Fibroblast of lung (primary cell): ENCODE measurements around the gene FSTL5. TPM values are rescaled to one million over a fixed set of nuclear protein-coding genes. Genes with fewer than 3 reads are reported as not detected.

ENCODE experiments used
- DNase-seq, 2 donors: peaks; one replicate each; pipeline versions ENCODE4 v3.0.0 to v3.0.0-alpha.2; 2010; ENCODE audit warnings: low read depth in 2 of 2
- H2AFZ ChIP-seq: 2 replicates; pipeline ENCODE4 v1.5.1; 2012; ENCODE audit warnings: low read length, control low read depth, inconsistent platforms
- H3K27ac ChIP-seq: 2 replicates; pipeline ENCODE4 v1.5.1; 2011; ENCODE audit warnings: low read length, control low read depth; ENCODE audit not compliant: insufficient read depth
- H3K27me3 ChIP-seq: 2 replicates; pipeline ENCODE4 v1.5.1; 2011; ENCODE audit warnings: mild to moderate bottlenecking, low read length; ENCODE audit not compliant: control insufficient read depth, insufficient read depth
- H3K36me3 ChIP-seq: 2 replicates; pipeline ENCODE4 v1.5.1; 2011; ENCODE audit warnings: low read length; ENCODE audit not compliant: control insufficient read depth, insufficient read depth
- H3K4me1 ChIP-seq: 2 replicates; pipeline ENCODE4 v1.5.1; 2011; ENCODE audit warnings: low read length; ENCODE audit not compliant: control insufficient read depth, insufficient read depth; ENCODE audit errors: extremely low read depth
- H3K4me2 ChIP-seq: 2 replicates; pipeline ENCODE4 v1.5.1; 2011; ENCODE audit warnings: low read length, control low read depth; ENCODE audit not compliant: insufficient read depth; ENCODE audit errors: extremely low read depth
- H3K4me3 ChIP-seq, 4 experiments: fragments of 200-600 bp in 1 of 4; sonication (generic) in 1 of 4; replicated peaks in 1 of 4; 2 replicates each; pipeline ENCODE4 v1.5.1; 2011 to 2016; ENCODE audit warnings: low read length in 4 of 4, low read depth in 3 of 4, mild to moderate bottlenecking in 3 of 4, control low read depth in 2 of 4, inconsistent platforms in 1 of 4, mixed read lengths in 1 of 4; ENCODE audit not compliant: insufficient read depth in 1 of 4; ENCODE audit errors: control extremely low read depth in 1 of 4
- H3K79me2 ChIP-seq: 2 replicates; pipeline ENCODE4 v1.5.1; 2012; ENCODE audit warnings: mild to moderate bottlenecking, low read length, inconsistent platforms; ENCODE audit not compliant: control insufficient read depth, insufficient read depth
- H3K9ac ChIP-seq: 2 replicates; pipeline ENCODE4 v1.5.1; 2011; ENCODE audit warnings: mild to moderate bottlenecking, low read length, control low read depth; ENCODE audit not compliant: insufficient read depth
- H3K9me3 ChIP-seq: 2 replicates; pipeline ENCODE4 v1.5.1; 2012; ENCODE audit warnings: low read depth, low read length; ENCODE audit not compliant: control insufficient read depth, insufficient read depth
- H4K20me1 ChIP-seq: 2 replicates; pipeline ENCODE4 v1.5.1; 2011; ENCODE audit warnings: low read length; ENCODE audit not compliant: control insufficient read depth, insufficient read depth; ENCODE audit errors: extremely low read depth
- CTCF ChIP-seq, 2 donors: IDR thresholded peaks in 1 of 2; conservative IDR thresholded peaks in 1 of 2; 1 replicate in 1 of 2; 2 replicates in 1 of 2; pipeline ENCODE4 v1.5.1; 2011 to 2012; ENCODE audit warnings: low read length in 2 of 2, control low read depth in 1 of 2, inconsistent platforms in 1 of 2, low read depth in 1 of 2, mild to moderate bottlenecking in 1 of 2
- EZH2 ChIP-seq: IDR thresholded peaks from 2 replicates; pipeline ENCODE4 v1.5.1; 2012; ENCODE audit warnings: low read length, control low read depth, mild to moderate bottlenecking; ENCODE audit errors: missing control alignments
- polyA plus RNA-seq, 2 donors: library from polyadenylated mRNA; depleted of rRNA in 1 of 2; stranded (reverse) in 1 of 2; unstranded in 1 of 2; fragments of >200 nt; gene quantifications; 2 replicates each; pipeline ENCODE4 v1.2.1, GENCODE V29; 2011 to 2012; ENCODE audit warnings: missing spikeins in 1 of 2
- total RNA-seq: library from RNA; depleted of rRNA; stranded (reverse); fragments of >200 nt; gene quantifications from 2 replicates; pipeline ENCODE4 v1.2.1, GENCODE V29; 2014

FSTL5 gene
- total and polyA plus RNA-seq, 2 donors (not counting 1 experiment from before 2014, with no cell fraction given): 0.11 to 0.33 TPM

- TF ChIP-seq EZH2 (no peak), CTCF (conservative IDR thresholded peaks at IDR 0.05 in 1 of 2, IDR thresholded peaks at IDR 0.05 in 1 of 2; ENCODE audit: low read depth in 1 of 2, low read length in 2 of 2) (no peak)
- H3K9ac ChIP-seq: no peak overlapping the region
- no peaks in the 10 kb centered on the region for H4K20me1 ChIP-seq
- H2AFZ ChIP-seq: no peak overlapping the region
- no peaks in the 10 kb centered on the region for H3K79me2 ChIP-seq
- H3K4me2 ChIP-seq: no peak overlapping the region
- no peak for DNase-seq
- no peak overlapping the region for H3K4me3 ChIP-seq
- H3K9me3 ChIP-seq: no peaks in the 10 kb centered on the region
- no peaks in the 10 kb centered on the region for H3K4me1 ChIP-seq
- no peak overlapping the region for H3K27ac ChIP-seq
- H3K36me3 ChIP-seq: no peaks in the 10 kb centered on the region
- no peaks in the 10 kb centered on the region for H3K27me3 ChIP-seq
These were observed 146.8 kb downstream of the FSTL5 start for GRCh38 chr4:162016991-162017390.

DNA sequence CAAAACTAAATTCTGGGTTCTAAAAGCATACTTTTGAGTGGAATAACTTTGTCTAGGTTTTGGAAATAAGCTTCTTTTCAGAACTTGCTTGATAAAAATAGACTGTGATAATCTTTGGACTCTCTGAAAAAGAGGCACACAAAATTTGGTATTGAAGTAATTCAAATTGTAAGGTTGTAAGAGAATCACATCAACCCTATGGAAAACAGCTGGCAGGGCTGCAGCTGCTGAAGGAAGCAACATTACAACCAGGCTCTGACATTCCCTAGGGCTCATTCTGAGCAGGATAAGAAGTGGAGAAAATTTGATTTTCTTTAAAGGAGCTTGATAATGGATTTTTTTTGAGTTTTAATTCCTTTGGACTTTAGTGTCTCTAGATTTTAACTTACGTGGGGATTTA is 147.6 kb downstream of the FSTL5 start:
- DNase-seq: no peak
- Histone ChIP-seq H3K27me3 (no peaks in the 10 kb centered on the region), H4K20me1 (no peaks in the 10 kb centered on the region), H3K4me1 (no peaks in the 10 kb centered on the region), H3K4me2 (no peak overlapping the region), H3K36me3 (no peaks in the 10 kb centered on the region), H3K79me2 (no peaks in the 10 kb centered on the region), H3K4me3 (no peak overlapping the region), H3K27ac (no peak overlapping the region), H3K9me3 (no peaks in the 10 kb centered on the region), H3K9ac (no peak overlapping the region), H2AFZ (no peak overlapping the region)
- TF ChIP-seq CTCF (conservative IDR thresholded peaks at IDR 0.05 in 1 of 2, IDR thresholded peaks at IDR 0.05 in 1 of 2; ENCODE audit: low read depth in 1 of 2, low read length in 2 of 2) (no peak), EZH2 (no peak)

- Histone ChIP-seq H3K9ac (no peak overlapping the region), H3K4me1 (no peaks in the 10 kb centered on the region), H2AFZ (no peak overlapping the region), H3K27ac (no peak overlapping the region), H3K36me3 (no peaks in the 10 kb centered on the region), H3K4me2 (no peak overlapping the region), H3K9me3 (no peaks in the 10 kb centered on the region), H3K4me3 (no peak overlapping the region), H4K20me1 (no peaks in the 10 kb centered on the region), H3K27me3 (no peaks in the 10 kb centered on the region), H3K79me2 (no peaks in the 10 kb centered on the region)
- TF ChIP-seq CTCF (conservative IDR thresholded peaks at IDR 0.05 in 1 of 2, IDR thresholded peaks at IDR 0.05 in 1 of 2; ENCODE audit: low read depth in 1 of 2, low read length in 2 of 2) (no peak), EZH2 (no peak)
- peak in 1 of 2 donors; percentile 65 for DNase-seq
These were observed 148.7 kb downstream of the FSTL5 start for GRCh38 chr4:162015090-162015489.
